Stimulated activated naive CD8-positive, alpha-beta T cell treated with anti-CD3 and anti-CD28 coated beads, Interleukin-15, amount 100 ng/mL, for 72 hours (primary cell): ENCODE results near the gene GPR25.
A peak's percentile ranks its signal among the peaks of the same experiment; 100 is the strongest.

ENCODE experiments used
- ATAC-seq: fragments of 150-1000 bp; cut with Tn5 transposase; 2 replicates; pipeline ENCODE4 v1.10.0; 2021; ENCODE audit warnings: mild to moderate bottlenecking, moderate library complexity
- DNase-seq, 2 donors: peaks; one replicate each; pipeline ENCODE4 v3.0.0; 2021 to 2022
- H3K27ac Mint-ChIP-seq, 2 donors: one replicate each; pipeline ENCODE4 v1.8.0; 2022; ENCODE audit warnings: mild to moderate bottlenecking in 2 of 2, mixed read lengths in 2 of 2, moderate library complexity in 2 of 2
- H3K27me3 Mint-ChIP-seq: one replicate; pipeline ENCODE4 v1.8.0; 2022; ENCODE audit warnings: mixed read lengths
- H3K4me1 Mint-ChIP-seq: one replicate; pipeline ENCODE4 v1.8.0; 2022; ENCODE audit warnings: mild to moderate bottlenecking, mixed read lengths
- H3K4me3 Mint-ChIP-seq, 2 donors: one replicate each; pipeline ENCODE4 v1.8.0; 2022; ENCODE audit warnings: mild to moderate bottlenecking in 2 of 2, mixed read lengths in 2 of 2, moderate library complexity in 1 of 2
- H3K9me3 Mint-ChIP-seq, 2 donors: one replicate each; pipeline ENCODE4 v1.8.0; 2022; ENCODE audit warnings: mixed read lengths in 2 of 2

GPR25 gene

GRCh38 chr1:200866116-200866515 lies 6.7 kb upstream of the GPR25 start:
- H3K27ac Mint-ChIP-seq, result no peak overlapping the region
- ATAC-seq, result no peak
- peak overlapping the region; percentile 15 to 38 for H3K4me3 Mint-ChIP-seq
- H3K27me3 Mint-ChIP-seq, result peaks cover 25% of the 10 kb centered on the region
- no peaks in the 10 kb centered on the region for H3K9me3 Mint-ChIP-seq
- no peak for DNase-seq
- H3K4me1 Mint-ChIP-seq, result peaks cover 58% of the 10 kb centered on the region

GRCh38 chr1:200866521-200866920 lies 6.3 kb upstream of the GPR25 start:
- DNase-seq (peak; percentile 73 to 91), ATAC-seq (peak; percentile 95)
- Mint-ChIP-seq H3K27me3 (peaks cover 29% of the 10 kb centered on the region), H3K9me3 (no peaks in the 10 kb centered on the region), H3K27ac (no peak overlapping the region), H3K4me3 (peak overlapping the region; percentile 15 to 38), H3K4me1 (peaks cover 58% of the 10 kb centered on the region)

DNA sequence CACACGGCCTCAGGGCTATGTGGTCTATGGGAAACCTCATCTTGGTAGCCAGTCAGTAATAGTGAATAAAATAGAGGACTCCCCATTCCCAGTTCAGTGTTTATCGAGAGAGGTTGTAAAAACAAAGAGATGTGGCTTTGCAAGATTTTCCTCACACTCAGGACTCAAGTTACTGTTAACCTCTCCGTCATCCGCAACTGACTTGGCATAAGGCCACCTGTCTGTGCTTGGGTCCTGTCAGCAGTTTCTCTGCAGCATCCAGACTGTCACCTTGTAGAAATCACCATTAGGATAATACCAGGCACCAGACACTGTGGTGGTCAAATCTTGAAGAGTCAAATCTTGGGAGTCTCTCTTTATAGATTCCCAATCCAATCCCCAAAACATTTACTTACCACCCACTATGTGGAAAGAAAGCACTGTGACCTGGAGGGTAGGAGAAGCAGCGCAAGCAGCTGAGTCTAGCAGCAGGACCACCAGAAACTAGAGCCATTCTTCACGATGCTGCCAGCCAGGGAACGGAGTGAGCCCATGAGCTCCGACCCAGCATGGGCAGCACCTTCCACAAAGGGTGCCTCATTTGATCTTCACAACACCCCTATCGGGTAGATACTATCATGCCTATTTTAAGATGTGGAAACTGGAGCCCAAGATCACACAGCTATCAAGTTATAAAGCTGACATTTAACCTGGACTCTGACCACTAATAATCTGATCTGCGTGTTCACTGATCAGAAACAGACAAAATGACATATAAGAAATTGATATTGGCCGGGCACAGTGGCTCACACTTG lies 5.6 kb upstream of the GPR25 start:
- peak overlapping the region in 1 of 2 donors; percentile 44 for H3K4me3 Mint-ChIP-seq
- H3K27ac Mint-ChIP-seq, result no peak overlapping the region
- H3K9me3 Mint-ChIP-seq, result no peaks in the 10 kb centered on the region
- peaks cover 36% of the 10 kb centered on the region for H3K27me3 Mint-ChIP-seq
- DNase-seq (no peak), ATAC-seq (peak; percentile 1)
- peaks cover 53% of the 10 kb centered on the region for H3K4me1 Mint-ChIP-seq

DNA sequence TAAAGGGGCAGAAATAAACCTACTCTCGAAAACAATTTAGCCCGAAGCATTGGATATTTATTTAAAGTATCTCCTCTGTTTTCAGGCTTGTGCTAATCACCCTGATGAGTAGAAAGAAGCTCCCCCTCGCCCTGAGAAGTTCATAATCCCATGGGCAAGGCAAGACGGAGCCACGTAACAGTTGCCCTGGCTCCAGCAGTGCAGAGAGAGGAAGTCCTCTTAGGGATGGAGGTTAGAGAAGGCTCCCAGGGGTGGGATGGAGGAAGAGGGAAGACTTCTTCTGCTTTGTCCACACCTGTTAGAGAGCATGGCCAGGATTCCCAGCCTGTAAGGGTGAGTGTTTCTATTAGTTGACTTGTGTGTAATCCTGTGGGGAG lies 3.4 kb upstream of the GPR25 start:
- Mint-ChIP-seq H3K27me3 (peaks cover 52% of the 10 kb centered on the region), H3K9me3 (no peaks in the 10 kb centered on the region), H3K4me1 (peaks cover 51% of the 10 kb centered on the region), H3K27ac (no peak overlapping the region), H3K4me3 (no peak overlapping the region)
- ATAC-seq (no peak), DNase-seq (no peak)

DNA sequence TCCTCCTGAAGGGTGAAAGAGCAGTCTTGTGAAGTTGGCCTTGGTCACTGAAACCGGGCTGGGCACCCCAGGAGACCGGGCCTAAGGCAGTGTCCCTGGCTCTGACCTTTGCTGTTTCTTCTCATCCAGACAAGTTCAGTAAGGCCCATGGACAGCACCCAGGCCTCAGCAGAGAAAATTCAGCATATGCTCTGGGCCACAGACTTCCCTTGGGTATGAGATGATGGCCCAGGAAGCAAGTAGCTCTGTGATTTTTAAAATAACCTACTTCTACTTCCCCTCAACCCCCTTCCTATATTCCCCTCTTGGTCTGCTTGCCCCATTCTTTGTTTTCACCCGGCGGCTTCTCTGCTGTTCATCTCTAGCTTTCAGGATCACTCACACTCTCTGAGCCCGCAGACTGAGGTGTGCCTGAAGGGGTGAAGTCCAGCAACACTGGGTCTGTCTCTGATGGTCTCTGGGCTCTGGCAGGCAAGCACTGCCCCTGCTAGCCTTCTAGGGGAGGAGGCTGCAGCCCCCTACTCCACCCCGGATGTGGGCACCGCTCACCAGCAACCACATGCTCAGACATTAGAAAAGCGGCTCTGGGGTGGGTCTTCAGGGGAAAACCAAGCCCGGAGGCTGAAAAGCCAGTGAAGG lies 2.9 kb upstream of the GPR25 start:
- Mint-ChIP-seq H3K9me3 (no peaks in the 10 kb centered on the region), H3K4me1 (peaks cover 53% of the 10 kb centered on the region), H3K4me3 (no peak overlapping the region), H3K27me3 (peaks cover 58% of the 10 kb centered on the region), H3K27ac (peak overlapping the region in 1 of 2 donors; percentile 28)
- DNase-seq (peak in 1 of 2 donors; percentile 61), ATAC-seq (peak; percentile 57)

- Mint-ChIP-seq H3K4me1 (peaks cover 43% of the 10 kb centered on the region), H3K27ac (no peak overlapping the region), H3K9me3 (no peaks in the 10 kb centered on the region), H3K4me3 (peak overlapping the region; percentile 11 to 60), H3K27me3 (peaks cover 73% of the 10 kb centered on the region)
- DNase-seq (no peak), ATAC-seq (no peak)
These were observed 412 bp downstream of the GPR25 start for GRCh38 chr1:200873116-200873670.

GRCh38 chr1:200873671-200874397 lies 1.1 kb downstream of the GPR25 start:
- no peaks in the 10 kb centered on the region for H3K9me3 Mint-ChIP-seq
- peak overlapping the region; percentile 60 for H3K4me3 Mint-ChIP-seq
- no peak for ATAC-seq
- no peak overlapping the region for H3K27ac Mint-ChIP-seq
- H3K4me1 Mint-ChIP-seq, result peaks cover 50% of the 10 kb centered on the region
- peaks cover 73% of the 10 kb centered on the region for H3K27me3 Mint-ChIP-seq
- DNase-seq, result no peak

GRCh38 chr1:200874694-200875093 lies 1.9 kb downstream of the GPR25 start:
- Mint-ChIP-seq H3K4me3 (peak overlapping the region; percentile 0 to 37), H3K27ac (no peak overlapping the region)

DNA sequence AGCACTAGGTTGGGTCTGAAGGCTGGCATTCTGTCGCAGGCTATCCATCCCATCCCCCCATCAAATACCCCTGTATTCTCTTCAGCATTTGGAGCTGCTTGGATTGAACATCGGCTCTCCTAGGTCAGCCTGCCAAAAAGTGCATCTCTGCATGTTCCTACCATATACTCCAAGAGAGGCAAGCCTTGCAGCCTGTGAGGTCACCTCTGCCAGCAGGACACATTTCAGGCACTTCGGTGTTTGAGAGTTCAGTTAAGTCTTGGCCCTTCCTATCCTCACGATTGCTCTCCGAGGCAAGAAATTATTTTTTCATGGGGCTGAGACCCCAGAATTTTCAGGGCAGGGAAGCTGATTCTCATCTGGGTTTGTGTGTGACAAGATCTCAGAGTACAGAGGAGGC lies 2.6 kb downstream of the GPR25 start:
- Mint-ChIP-seq H3K4me3 (no peak overlapping the region), H3K9me3 (no peaks in the 10 kb centered on the region), H3K4me1 (peaks cover 49% of the 10 kb centered on the region), H3K27ac (no peak overlapping the region), H3K27me3 (peaks cover 64% of the 10 kb centered on the region)
- ATAC-seq (no peak), DNase-seq (no peak)

More at GRCh38 chr1:200874694-200875093, 1.9 kb downstream of the GPR25 start:
- Mint-ChIP-seq H3K9me3 (no peaks in the 10 kb centered on the region), H3K27me3 (peaks cover 71% of the 10 kb centered on the region), H3K4me1 (peaks cover 48% of the 10 kb centered on the region)
- no peak for ATAC-seq
- DNase-seq, result no peak

GRCh38 chr1:200877010-200877409 lies 4.2 kb downstream of the GPR25 start:
- peaks cover 50% of the 10 kb centered on the region for H3K4me1 Mint-ChIP-seq
- H3K27ac Mint-ChIP-seq, result no peak overlapping the region

GRCh38 chr1:200877839-200878551 lies 5.2 kb downstream of the GPR25 start:
- H3K9me3 Mint-ChIP-seq, result no peaks in the 10 kb centered on the region
- peak; percentile 97 for ATAC-seq
- peaks cover 52% of the 10 kb centered on the region for H3K27me3 Mint-ChIP-seq
- no peak overlapping the region for H3K27ac Mint-ChIP-seq
- H3K4me3 Mint-ChIP-seq, result peak overlapping the region in 1 of 2 donors; percentile 5
- peak; percentile 54 to 83 for DNase-seq
- peaks cover 50% of the 10 kb centered on the region for H3K4me1 Mint-ChIP-seq

More at GRCh38 chr1:200877010-200877409, 4.2 kb downstream of the GPR25 start:
- no peaks in the 10 kb centered on the region for H3K9me3 Mint-ChIP-seq
- ATAC-seq (no peak), DNase-seq (no peak)
- peaks cover 59% of the 10 kb centered on the region for H3K27me3 Mint-ChIP-seq
- H3K4me3 Mint-ChIP-seq, result no peak overlapping the region

DNA sequence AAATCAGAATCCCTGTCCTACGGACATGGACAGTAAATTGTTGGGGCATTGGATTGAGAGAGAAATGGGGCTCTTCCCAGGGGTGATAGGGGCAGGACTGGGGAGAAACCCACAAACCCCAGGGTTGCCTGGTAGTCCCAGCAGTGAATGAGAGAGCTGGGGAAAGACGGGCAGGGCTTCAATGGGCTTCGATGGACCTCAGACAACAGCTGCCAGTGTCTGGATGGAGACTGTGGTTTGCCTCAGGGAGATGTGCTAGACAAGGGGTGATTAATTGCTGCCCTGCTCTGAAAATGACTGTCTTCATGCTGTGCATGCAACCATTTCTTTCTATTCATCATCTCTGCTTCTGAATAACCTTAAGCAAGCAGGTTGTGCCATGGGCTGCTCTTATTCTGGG lies 7.4 kb downstream of the GPR25 start:
- DNase-seq, result peak in 1 of 2 donors; percentile 42
- H3K27ac Mint-ChIP-seq, result no peak overlapping the region
- peak; percentile 72 for ATAC-seq
- H3K27me3 Mint-ChIP-seq, result peaks cover 32% of the 10 kb centered on the region
- H3K4me3 Mint-ChIP-seq, result no peak overlapping the region
- H3K9me3 Mint-ChIP-seq, result no peaks in the 10 kb centered on the region
- H3K4me1 Mint-ChIP-seq, result peaks cover 36% of the 10 kb centered on the region

DNA sequence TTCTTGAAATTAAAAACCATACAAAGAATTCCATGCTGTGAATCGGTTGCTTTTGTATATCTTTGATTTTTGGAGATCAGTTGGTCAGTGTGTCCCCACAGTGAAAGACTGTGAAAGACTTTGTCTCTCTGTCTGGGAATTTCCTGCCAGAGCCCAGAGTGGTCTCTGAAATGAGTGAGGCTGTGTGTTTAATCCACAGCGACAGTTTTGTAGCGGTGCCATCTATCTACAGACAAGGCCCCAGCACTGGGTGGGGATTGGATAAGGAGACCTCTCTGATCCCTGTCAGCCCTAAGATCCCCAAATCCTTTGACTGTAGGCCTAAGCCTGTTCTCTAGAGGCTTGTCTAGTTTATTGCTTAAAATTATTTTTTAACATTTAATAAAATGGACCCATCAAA lies 10.3 kb downstream of the GPR25 start:
- DNase-seq, result no peak
- no peak overlapping the region for H3K27ac Mint-ChIP-seq
- ATAC-seq, result no peak
- H3K27me3 Mint-ChIP-seq, result peaks cover 11% of the 10 kb centered on the region
- H3K4me1 Mint-ChIP-seq, result peaks cover 41% of the 10 kb centered on the region
- no peak overlapping the region for H3K4me3 Mint-ChIP-seq
- H3K9me3 Mint-ChIP-seq, result no peaks in the 10 kb centered on the region

GRCh38 chr1:200885623-200886402 lies 13.0 kb downstream of the GPR25 start:
- Mint-ChIP-seq H3K4me3 (no peak overlapping the region), H3K9me3 (no peaks in the 10 kb centered on the region), H3K27ac (no peak overlapping the region), H3K4me1 (peaks cover 51% of the 10 kb centered on the region), H3K27me3 (peaks cover 15% of the 10 kb centered on the region)
- no peak for ATAC-seq
- DNase-seq, result no peak
